ENCODE results near the gene MEI1.

DNA sequence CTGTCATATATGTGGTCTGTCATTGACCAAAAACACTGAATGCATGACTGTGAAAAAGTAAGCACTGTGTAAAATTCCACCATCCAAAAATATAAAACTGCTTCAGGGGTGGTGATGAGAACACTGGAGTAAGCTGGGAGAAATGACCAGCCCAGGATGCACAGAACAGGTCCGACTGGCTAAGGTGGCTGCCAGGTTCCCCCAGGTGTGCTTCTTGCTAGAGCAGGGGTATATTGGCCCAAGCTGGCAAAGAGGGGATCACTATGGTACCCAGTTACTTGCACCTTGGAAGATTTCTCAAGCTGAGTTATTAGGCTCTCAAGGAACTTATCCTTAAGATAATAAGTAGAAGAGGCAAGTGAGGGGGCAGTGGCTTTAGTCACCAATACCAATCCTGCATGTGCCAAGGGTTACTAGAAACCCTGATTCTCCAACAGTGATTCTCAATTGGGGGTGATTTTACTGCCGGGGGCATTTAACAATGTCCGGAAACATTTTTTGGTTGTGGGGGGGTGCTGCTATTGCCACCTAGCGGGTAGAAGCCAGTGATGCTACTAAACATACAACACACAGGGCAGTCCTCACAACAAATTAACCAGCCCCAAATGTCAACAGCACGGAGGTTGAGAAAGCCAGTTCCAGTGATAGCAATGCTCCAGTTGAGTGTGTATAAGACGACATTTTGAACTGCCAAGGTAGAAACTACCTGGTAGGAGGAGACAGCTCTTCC lies 26.4 kb upstream of the MEI1 start:
- TF ChIP-seq, protein P1, sequence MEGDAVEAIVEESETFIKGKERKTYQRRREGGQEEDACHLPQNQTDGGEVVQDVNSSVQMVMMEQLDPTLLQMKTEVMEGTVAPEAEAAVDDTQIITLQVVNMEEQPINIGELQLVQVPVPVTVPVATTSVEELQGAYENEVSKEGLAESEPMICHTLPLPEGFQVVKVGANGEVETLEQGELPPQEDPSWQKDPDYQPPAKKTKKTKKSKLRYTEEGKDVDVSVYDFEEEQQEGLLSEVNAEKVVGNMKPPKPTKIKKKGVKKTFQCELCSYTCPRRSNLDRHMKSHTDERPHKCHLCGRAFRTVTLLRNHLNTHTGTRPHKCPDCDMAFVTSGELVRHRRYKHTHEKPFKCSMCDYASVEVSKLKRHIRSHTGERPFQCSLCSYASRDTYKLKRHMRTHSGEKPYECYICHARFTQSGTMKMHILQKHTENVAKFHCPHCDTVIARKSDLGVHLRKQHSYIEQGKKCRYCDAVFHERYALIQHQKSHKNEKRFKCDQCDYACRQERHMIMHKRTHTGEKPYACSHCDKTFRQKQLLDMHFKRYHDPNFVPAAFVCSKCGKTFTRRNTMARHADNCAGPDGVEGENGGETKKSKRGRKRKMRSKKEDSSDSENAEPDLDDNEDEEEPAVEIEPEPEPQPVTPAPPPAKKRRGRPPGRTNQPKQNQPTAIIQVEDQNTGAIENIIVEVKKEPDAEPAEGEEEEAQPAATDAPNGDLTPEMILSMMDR (conservative IDR thresholded peaks at IDR 0.05; ENCODE audit: low read depth, low read length): peak; percentile 54
- no peak for TF ChIP-seq EZH2 (IDR thresholded peaks at IDR 0.05; ENCODE audit: borderline replicate concordance, low read depth, low read length, poor library complexity, severe bottlenecking)

All from A673 (cell line).